Activated CD4-positive, alpha-beta T cell treated with anti-CD3 and anti-CD28 coated beads, Interleukin-2, Interleukin-4, amounts not matched to agents 100 ng/mL and 50 ng/mL, durations not matched to agents 16 hours and 8 hours (primary cell): ENCODE data around the gene SLC25A48.
A peak's percentile ranks its signal among the peaks of the same experiment; 100 is the strongest.

Source experiments
- DNase-seq: peaks from one replicate; pipeline ENCODE4 v3.0.0-alpha.2; 2020; ENCODE audit warnings: low spot score

The SLC25A48 gene

GRCh38 chr5:135881244-135881643, 46.8 kb downstream of the SLC25A48 start:
- no peak for DNase-seq

- DNase-seq, result no peak
These were observed 47.4 kb downstream of the SLC25A48 start for GRCh38 chr5:135881819-135882218.

- DNase-seq, result no peak
These were observed 48.6 kb downstream of the SLC25A48 start for GRCh38 chr5:135883026-135883425.

- no peak for DNase-seq
These were observed 49.0 kb downstream of the SLC25A48 start for GRCh38 chr5:135883441-135883840.

GRCh38 chr5:135885031-135885430, 50.6 kb downstream of the SLC25A48 start:
- no peak for DNase-seq

- no peak for DNase-seq
These were observed 51.7 kb downstream of the SLC25A48 start for GRCh38 chr5:135886136-135886535.

GRCh38 chr5:135887447-135887864, 53.0 kb downstream of the SLC25A48 start:
- peak; percentile 83 for DNase-seq

GRCh38 chr5:135887881-135888614, 53.6 kb downstream of the SLC25A48 start:
- DNase-seq, result no peak

GRCh38 chr5:135890296-135890695, 55.8 kb downstream of the SLC25A48 start:
- no peak for DNase-seq

- DNase-seq, result peak; percentile 87
These were observed 56.4 kb downstream of the SLC25A48 start for GRCh38 chr5:135890867-135891266.

GRCh38 chr5:135891268-135891667, 56.8 kb downstream of the SLC25A48 start:
- no peak for DNase-seq

- DNase-seq, result no peak
These were observed 57.3 kb downstream of the SLC25A48 start for GRCh38 chr5:135891791-135892190.

GRCh38 chr5:135894276-135894675, 59.8 kb downstream of the SLC25A48 start:
- DNase-seq, result no peak

GRCh38 chr5:135894789-135895188, 60.3 kb downstream of the SLC25A48 start:
- DNase-seq, result no peak

GRCh38 chr5:135895474-135896006, 61.1 kb downstream of the SLC25A48 start, which contains the start of gene IL9:
Gene IL9, minus strand, starts transcription at chr5:135895841. Its CDS starts 25 bp downstream, at chr5:135895816.
- no peak for DNase-seq

- DNase-seq, result no peak
These were observed 64.2 kb downstream of the SLC25A48 start for GRCh38 chr5:135898651-135899050.

GRCh38 chr5:135900276-135900675, 65.8 kb downstream of the SLC25A48 start:
- no peak for DNase-seq

- no peak for DNase-seq
These were observed 67.2 kb downstream of the SLC25A48 start for GRCh38 chr5:135901633-135902032.

- DNase-seq, result no peak
These were observed 70.7 kb downstream of the SLC25A48 start for GRCh38 chr5:135905144-135905543.

- DNase-seq, result peak; percentile 50
These were observed 79.5 kb downstream of the SLC25A48 start for GRCh38 chr5:135913713-135914626.

GRCh38 chr5:135915466-135916001, 81.1 kb downstream of the SLC25A48 start:
- DNase-seq, result no peak

GRCh38 chr5:135916638-135917263, 82.3 kb downstream of the SLC25A48 start:
- peak; percentile 30 for DNase-seq
